PC-3 (cell line): Measurements from ENCODE around the gene HHIP. TPM values are rescaled to one million over a fixed set of nuclear protein-coding genes. Genes with fewer than 3 reads are reported as not detected.

ENCODE experiments used
- ATAC-seq: fragments of 200-7000 bp; cut with Tn5 transposase; 2 replicates; pipeline ENCODE4 v1.9.1; 2020; ENCODE audit warnings: mild to moderate bottlenecking, moderate library complexity
- BruUV-seq: library from RNA; stranded (reverse); fragments of 400-500 nt; replicated peaks from 2 replicates; lab custom pipeline; 2021; lab: Mats Ljungman, UMichigan
- CTCF ChIA-PET: fragments of 300-600 bp; sonication (Branson Sonifier 250); formaldehyde crosslinking; loops from one replicate; lab custom pipeline; 2022; ENCODE audit warnings: antibody characterized with exemption; lab: Charles Lee
- POLR2A ChIA-PET: fragments of 300-600 bp; sonication (Branson Sonifier 250); formaldehyde crosslinking; loops from one replicate; lab custom pipeline; 2022; ENCODE audit warnings: antibody characterized with exemption; ENCODE audit not compliant: unreplicated experiment; lab: Charles Lee
- DNase-seq: peaks from one replicate; pipeline ENCODE4 v3.0.0-alpha.2; 2015
- H2AFZ ChIP-seq: fragments of 300-600 bp; sonication (generic); 2 replicates; pipeline ENCODE4 v1.6.0; 2016; ENCODE audit warnings: antibody characterized with exemption, low read length
- H3F3A ChIP-seq: fragments of 300-600 bp; sonication (generic); one replicate; pipeline ENCODE4 v1.6.0; 2017; ENCODE audit warnings: antibody characterized with exemption, low read length, control low read depth, mild to moderate bottlenecking; ENCODE audit not compliant: unreplicated experiment
- H3K27ac ChIP-seq: fragments of 300-600 bp; sonication (generic); 2 replicates; pipeline ENCODE4 v1.5.1; 2016; ENCODE audit warnings: mild to moderate bottlenecking, low read length
- H3K27me3 ChIP-seq: fragments of 300-600 bp; sonication (generic); 2 replicates; pipeline ENCODE4 v1.6.1; 2016; ENCODE audit warnings: low read length, mixed read lengths
- H3K36me3 ChIP-seq: fragments of 300-600 bp; sonication (generic); 2 replicates; pipeline ENCODE4 v1.6.1; 2016; ENCODE audit warnings: low read depth, mixed run types, low read length, mixed read lengths
- H3K4me1 ChIP-seq: fragments of 300-600 bp; sonication (generic); 2 replicates; pipeline ENCODE4 v1.5.1; 2016; ENCODE audit warnings: low read length; ENCODE audit not compliant: insufficient read depth
- H3K4me2 ChIP-seq: fragments of 300-600 bp; sonication (generic); 2 replicates; pipeline ENCODE4 v1.6.0; 2016; ENCODE audit warnings: low read length
- H3K4me3 ChIP-seq: fragments of 300-600 bp; sonication (generic); 2 replicates; pipeline ENCODE4 v1.5.1; 2016; ENCODE audit warnings: mild to moderate bottlenecking, low read length, mixed read lengths
- H3K79me2 ChIP-seq: fragments of 300-600 bp; sonication (generic); 2 replicates; pipeline ENCODE4 v1.6.1; 2017; ENCODE audit warnings: low read length, mixed read lengths
- H3K9ac ChIP-seq: fragments of 300-600 bp; sonication (generic); 2 replicates; pipeline ENCODE4 v1.6.0; 2016; ENCODE audit warnings: mild to moderate bottlenecking, low read length
- H3K9me2 ChIP-seq: fragments of 300-600 bp; sonication (generic); replicated peaks from 2 replicates; pipeline ENCODE4 v1.6.1; 2016; ENCODE audit warnings: mixed run types, low read length, mixed read lengths
- H3K9me3 ChIP-seq: fragments of 300-600 bp; sonication (generic); 2 replicates; pipeline ENCODE4 v1.6.1; 2016; ENCODE audit warnings: low read length, mixed read lengths
- H4K20me1 ChIP-seq: fragments of 300-600 bp; sonication (generic); 2 replicates; pipeline ENCODE4 v1.6.1; 2016; ENCODE audit warnings: low read length, mixed read lengths
- CTCF ChIP-seq: fragments of 300-600 bp; sonication (generic); conservative IDR thresholded peaks from 2 replicates; pipeline ENCODE4 v1.5.1; 2017; ENCODE audit warnings: antibody characterized with exemption, low read depth, mild to moderate bottlenecking, low read length
- EZH2 ChIP-seq: fragments of 300-600 bp; sonication (generic); IDR thresholded peaks from one replicate; pipeline ENCODE4 v1.6.1; 2017; ENCODE audit warnings: antibody characterized with exemption, mild to moderate bottlenecking, low read length; ENCODE audit not compliant: unreplicated experiment
- EZH2phosphoT487 ChIP-seq: fragments of 300-600 bp; sonication (generic); IDR thresholded peaks from 2 replicates; pipeline ENCODE4 v1.6.1; 2018; ENCODE audit warnings: mild to moderate bottlenecking, antibody characterized with exemption, low read length, borderline replicate concordance
- intact Hi-C: fragments of 100-400 bp; cut with micrococcal nuclease; formaldehyde crosslinking; loops from 2 replicates; pipeline ENCODE4 v1.9.0; 2023
- total RNA-seq: library from RNA; depleted of rRNA; stranded (reverse); fragments of >200 nt; gene quantifications from 2 replicates; pipeline ENCODE4 v1.2.3, GENCODE V29; 2014

Gene HHIP
- total RNA-seq, 1 experiment from 2014 or later: 1.2 TPM

DNA sequence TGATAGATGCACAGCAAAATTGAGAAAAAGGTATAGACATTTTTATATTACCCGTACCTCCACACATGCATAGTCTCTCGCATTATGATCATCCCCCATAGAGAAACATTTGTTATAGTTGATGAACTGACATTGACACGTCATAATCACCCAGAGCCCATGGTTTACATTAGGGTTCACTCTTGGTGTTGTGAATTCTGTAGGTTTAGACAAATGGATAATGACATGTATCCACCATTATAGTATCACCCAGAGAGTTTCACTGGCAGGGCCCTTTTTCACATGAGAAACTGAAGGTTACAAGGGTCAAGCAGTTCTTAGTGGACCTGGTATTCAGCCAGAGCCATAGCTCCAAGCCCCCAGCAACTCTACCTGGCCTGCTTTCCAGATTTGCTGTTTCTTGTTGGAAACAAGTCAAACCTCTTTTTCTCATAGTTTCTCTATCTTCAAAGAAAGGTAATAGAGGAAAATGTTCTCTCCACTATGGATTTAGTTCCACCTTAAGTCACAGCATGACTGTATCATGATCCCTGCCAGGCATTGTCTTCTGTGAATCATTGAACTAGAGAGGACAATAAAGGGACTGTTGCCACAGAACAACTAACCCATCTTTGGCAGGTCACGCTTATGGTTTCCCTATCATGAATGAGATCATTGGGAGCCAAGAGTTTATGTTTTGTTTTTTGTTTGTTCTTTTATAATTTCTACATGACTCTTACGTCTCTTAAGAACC, 64.0 kb downstream of the HHIP start:
- Histone ChIP-seq H3K9ac (peak overlapping the region; percentile 15; the same call in 1 of the 2 replicates), H3K4me1 (peaks cover 27% of the 10 kb centered on the region), H3K27ac (peak overlapping the region; percentile 59), H4K20me1 (no peaks in the 10 kb centered on the region), H3K9me3 (no peaks in the 10 kb centered on the region), H2AFZ (no peak overlapping the region), H3K9me2 (no peaks in the 10 kb centered on the region), H3K36me3 (no peaks in the 10 kb centered on the region), H3K79me2 (no peaks in the 10 kb centered on the region), H3F3A (no peaks in the 10 kb centered on the region), H3K4me3 (no peak overlapping the region), H3K4me2 (peak overlapping the region; percentile 7; the same call in 1 of the 2 replicates), H3K27me3 (0 out of 2 replicates have a peak, but pooled peaks cover 6% of the 10 kb centered on the region)
- ATAC-seq (peak; percentile 83), DNase-seq (peak; percentile 90)
- BruUV-seq: no TSS peak
- ChIA-PET CTCF (no interaction called here), POLR2A (no interaction called here)
- no peak for TF ChIP-seq EZH2phosphoT487
- no peak for TF ChIP-seq EZH2
- no peak for TF ChIP-seq CTCF
- intact Hi-C loops: loop anchor here (1.0 to 5.0 kb wide), 3 partner anchors 53 to 127 kb away; no protein-coding TSS in a partner anchor

DNA sequence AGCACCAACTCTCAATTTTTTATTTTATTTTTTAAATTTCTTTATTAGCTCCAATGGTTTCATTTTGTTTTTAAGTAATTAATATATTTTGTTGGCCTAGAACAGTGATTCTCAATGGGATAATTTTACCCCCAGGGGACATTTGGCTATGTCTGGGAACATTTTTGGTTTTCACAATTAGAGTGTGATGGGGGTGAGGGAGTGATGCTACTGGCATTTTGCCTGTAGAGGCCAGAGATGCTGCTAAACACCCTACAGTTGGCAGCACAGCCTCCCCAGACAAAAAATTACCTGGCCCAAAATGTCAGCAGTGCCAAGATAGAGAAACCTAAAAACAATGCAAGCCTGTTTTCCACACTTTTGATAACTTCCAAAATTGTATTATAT, 64.6 kb downstream of the HHIP start:
- H3K4me1 ChIP-seq: peaks cover 27% of the 10 kb centered on the region
- H3F3A ChIP-seq: no peaks in the 10 kb centered on the region
- no peak for ATAC-seq
- TF ChIP-seq CTCF (no peak), EZH2phosphoT487 (no peak), EZH2 (no peak)
- ChIA-PET POLR2A (no interaction called here), CTCF (no interaction called here)
- no peak overlapping the region for H2AFZ ChIP-seq
- H3K27me3 ChIP-seq: 0 out of 2 replicates have a peak, but pooled peaks cover 6% of the 10 kb centered on the region
- intact Hi-C loops: loop anchor here (1.0 to 5.0 kb wide), 3 partner anchors 53 to 127 kb away; no protein-coding TSS in a partner anchor
- peak overlapping the region; percentile 36 for H3K27ac ChIP-seq
- peak overlapping the region; percentile 22 for H3K4me2 ChIP-seq
- DNase-seq: no peak
- no peaks in the 10 kb centered on the region for H3K36me3 ChIP-seq
- no peaks in the 10 kb centered on the region for H3K79me2 ChIP-seq
- BruUV-seq: no TSS peak
- H4K20me1 ChIP-seq: no peaks in the 10 kb centered on the region
- H3K9ac ChIP-seq: no peak overlapping the region
- no peak overlapping the region for H3K4me3 ChIP-seq
- no peaks in the 10 kb centered on the region for H3K9me2 ChIP-seq
- H3K9me3 ChIP-seq: no peaks in the 10 kb centered on the region
